K562 (cell line): ENCODE data around the gene ARHGAP24.

ENCODE experiments used
- BRD9 ChIP-seq: fragments of 450-650 bp; IDR thresholded peaks from 2 replicates; pipeline ENCODE4 v1.6.1; 2018; ENCODE audit warnings: low read depth; ENCODE audit not compliant: partially characterized antibody
- POLR2A ChIP-seq: fragments of 450-650 bp; conservative IDR thresholded peaks from 2 replicates; pipeline ENCODE4 v1.6.1; 2016
- USF1 ChIP-seq: sonication (generic); formaldehyde crosslinking; IDR thresholded peaks from 2 replicates; pipeline ENCODE4 v1.9.0; 2022; ENCODE audit warnings: mild to moderate bottlenecking, missing genetic modification reagents
- ZSCAN32 ChIP-seq: fragments of 450-650 bp; formaldehyde crosslinking; IDR thresholded peaks from 2 replicates; pipeline ENCODE4 v1.4.0; 2020; ENCODE audit warnings: mild to moderate bottlenecking, moderate library complexity

- TF ChIP-seq POLR2A (no peak), ZSCAN32 (CRISPR knock-in tag) (no peak), BRD9 (no peak), USF1 (CRISPR knock-in tag) (no peak)
These were observed 303.1 kb downstream of the ARHGAP24 start for GRCh38 chr4:85777908-85778631.
